HL-60/S4 treated with retinoic acid at 250 ng/mL for 4 days and 3 days (cell line): ENCODE results near the gene ITPRIPL2.

Experiments
- in situ Hi-C: fragments of 300-500 bp; cut with MboI; formaldehyde crosslinking; loops from 2 replicates; pipeline ENCODE4 v1.7.0; 2022; ENCODE audit warnings: low sequenced_read_pairs

ITPRIPL2 gene

GRCh38 chr16:19138601-19139000, 24.8 kb downstream of the ITPRIPL2 start:
- in situ Hi-C loops = no loop called here

GRCh38 chr16:19139436-19140091, 25.8 kb downstream of the ITPRIPL2 start:
- in situ Hi-C loops = no loop called here

GRCh38 chr16:19140396-19140795, 26.6 kb downstream of the ITPRIPL2 start:
- in situ Hi-C loops = no loop called here

- in situ Hi-C loops = no loop called here
Observed at GRCh38 chr16:19142939-19143598, 29.3 kb downstream of the ITPRIPL2 start.

- in situ Hi-C loops = no loop called here
Observed at GRCh38 chr16:19143599-19143956, 29.8 kb downstream of the ITPRIPL2 start.

- in situ Hi-C loops = no loop called here
Observed at GRCh38 chr16:19145010-19145409, 31.2 kb downstream of the ITPRIPL2 start.

- in situ Hi-C loops = no loop called here
Observed at GRCh38 chr16:19147126-19147525, 33.4 kb downstream of the ITPRIPL2 start.

GRCh38 chr16:19147627-19148026, 33.9 kb downstream of the ITPRIPL2 start:
- in situ Hi-C loops = no loop called here

- in situ Hi-C loops = no loop called here
Observed at GRCh38 chr16:19148189-19148588, 34.4 kb downstream of the ITPRIPL2 start.

GRCh38 chr16:19151310-19151709, 37.5 kb downstream of the ITPRIPL2 start:
- in situ Hi-C loops = no loop called here

- in situ Hi-C loops = no loop called here
Observed at GRCh38 chr16:19152042-19152441, 38.3 kb downstream of the ITPRIPL2 start.

GRCh38 chr16:19153876-19154275, 40.1 kb downstream of the ITPRIPL2 start:
- in situ Hi-C loops = no loop called here

GRCh38 chr16:19162085-19162484, 48.3 kb downstream of the ITPRIPL2 start:
- in situ Hi-C loops = no loop called here

- in situ Hi-C loops = no loop called here
Observed at GRCh38 chr16:19163215-19163614, 49.5 kb downstream of the ITPRIPL2 start.

- in situ Hi-C loops = no loop called here
Observed at GRCh38 chr16:19164285-19164684, 50.5 kb downstream of the ITPRIPL2 start.

- in situ Hi-C loops = no loop called here
Observed at GRCh38 chr16:19165101-19165500, 51.3 kb downstream of the ITPRIPL2 start.

- in situ Hi-C loops = no loop called here
Observed at GRCh38 chr16:19166500-19166899, 52.7 kb downstream of the ITPRIPL2 start.

- in situ Hi-C loops = no loop called here
Observed at GRCh38 chr16:19167710-19168370, 54.1 kb downstream of the ITPRIPL2 start, which contains the start of gene SYT17. SYT17 (plus strand) TSS chr16:19168240; CDS start chr16:19168647, 407 bp downstream.

- in situ Hi-C loops = no loop called here
Observed at GRCh38 chr16:19168371-19169081, 54.8 kb downstream of the ITPRIPL2 start.

GRCh38 chr16:19169082-19169639, 55.4 kb downstream of the ITPRIPL2 start:
- in situ Hi-C loops = no loop called here

- in situ Hi-C loops = no loop called here
Observed at GRCh38 chr16:19170043-19170655, 56.4 kb downstream of the ITPRIPL2 start.
